GM21619 (cell line): ENCODE data around the gene ALDH4A1.
"Not testable (repeated sequence)": the region's sequence is repeated elsewhere in the genome, so short reads cannot be mapped to it uniquely, and the experiment has no call there.

ENCODE experiments used
- ATAC-seq: cut with Tn5 transposase; IDR thresholded peaks from one replicate; pipeline ENCODE4 v1.9.1; 2021; ENCODE audit not compliant: unreplicated experiment

ALDH4A1 gene

GRCh38 chr1:18879791-18880309 is 22.5 kb downstream of the ALDH4A1 start:
- ATAC-seq = no peak

- no peak for ATAC-seq
Observed at GRCh38 chr1:18879215-18879790, 23.1 kb downstream of the ALDH4A1 start.

- no peak for ATAC-seq
Observed at GRCh38 chr1:18878538-18879214, 23.7 kb downstream of the ALDH4A1 start.

DNA sequence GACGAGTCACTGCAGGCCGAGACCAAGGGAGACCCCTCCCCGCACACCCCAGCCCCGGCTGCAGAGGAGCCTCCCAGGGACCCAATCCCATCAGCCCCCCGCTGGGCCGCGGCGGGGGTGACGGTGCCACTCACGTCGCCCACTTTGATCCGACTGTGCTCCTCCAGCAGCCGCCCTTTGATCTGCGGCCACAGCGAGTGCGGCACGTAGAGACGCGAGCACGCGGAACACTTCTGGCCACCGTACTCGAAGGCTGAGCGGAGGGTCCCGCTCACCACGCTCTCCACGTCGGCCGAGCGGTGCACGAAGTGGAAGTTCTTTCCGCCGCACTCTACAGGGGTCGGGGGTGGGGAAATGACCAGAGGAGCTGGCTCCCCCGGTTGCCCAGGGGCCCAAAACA is 25.1 kb downstream of the ALDH4A1 start:
- no peak for ATAC-seq

DNA sequence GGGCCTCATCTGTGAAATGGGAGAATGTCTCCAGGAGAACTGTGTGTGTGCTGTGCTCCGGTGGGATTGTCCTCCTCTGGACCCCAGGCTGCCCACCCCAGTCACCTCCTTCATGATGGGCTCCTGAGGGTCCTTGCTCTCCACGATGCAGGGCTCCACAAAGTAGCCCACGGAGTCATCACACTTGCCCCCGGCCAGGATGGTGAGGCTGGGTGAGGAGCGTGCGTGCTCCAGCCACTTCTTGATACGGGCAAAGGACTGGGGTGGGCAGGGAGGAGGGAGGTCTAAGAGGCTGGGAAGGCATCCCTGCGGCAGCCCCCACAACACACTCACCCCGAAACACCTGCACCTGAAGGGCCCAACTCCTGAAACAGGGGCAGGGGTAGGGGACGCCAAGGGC is 26.1 kb downstream of the ALDH4A1 start:
- ATAC-seq = no peak

DNA sequence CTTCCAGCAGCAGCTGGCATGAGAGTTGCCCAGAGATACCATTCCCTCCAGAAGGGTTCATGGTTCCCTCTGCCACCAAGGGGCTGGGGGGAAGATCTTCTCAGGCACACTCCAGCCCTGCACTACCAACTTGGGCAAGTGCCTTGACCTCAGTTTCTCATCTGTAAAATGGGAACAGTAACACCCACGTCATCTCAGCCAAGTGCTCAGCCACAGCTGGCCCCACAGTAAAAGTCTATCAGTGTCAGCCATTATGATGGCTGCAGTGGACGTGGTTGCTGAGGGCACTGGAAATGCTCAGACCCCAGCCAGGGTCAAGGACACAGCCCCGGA is 26.6 kb downstream of the ALDH4A1 start:
- ATAC-seq = no peak

GRCh38 chr1:18875107-18875795 is 27.1 kb downstream of the ALDH4A1 start:
- no peak for ATAC-seq

- no peak for ATAC-seq
Observed at GRCh38 chr1:18874600-18874999, 27.8 kb downstream of the ALDH4A1 start.

DNA sequence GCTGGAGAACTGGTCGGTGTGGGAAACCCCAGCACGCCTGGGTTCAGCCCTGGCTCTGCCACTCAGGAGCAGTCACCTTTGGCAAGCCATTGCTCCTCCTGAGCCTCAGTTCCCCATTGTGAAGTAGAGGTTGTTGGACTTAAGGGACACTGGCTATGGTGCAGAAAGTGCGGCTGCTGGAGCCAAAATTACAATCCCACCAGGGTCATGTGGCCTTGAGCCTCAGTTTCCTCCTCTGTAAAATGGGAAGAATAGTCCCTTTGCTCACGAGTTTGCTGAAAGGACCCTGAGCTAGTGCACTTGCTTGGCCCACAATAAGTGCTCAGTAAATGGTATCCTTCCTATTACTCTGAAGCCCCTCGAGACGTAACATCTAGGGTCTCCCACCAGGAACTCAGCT is 28.3 kb downstream of the ALDH4A1 start:
- ATAC-seq = no peak

- no peak for ATAC-seq
Observed at GRCh38 chr1:18872071-18872611, 30.2 kb downstream of the ALDH4A1 start.

DNA sequence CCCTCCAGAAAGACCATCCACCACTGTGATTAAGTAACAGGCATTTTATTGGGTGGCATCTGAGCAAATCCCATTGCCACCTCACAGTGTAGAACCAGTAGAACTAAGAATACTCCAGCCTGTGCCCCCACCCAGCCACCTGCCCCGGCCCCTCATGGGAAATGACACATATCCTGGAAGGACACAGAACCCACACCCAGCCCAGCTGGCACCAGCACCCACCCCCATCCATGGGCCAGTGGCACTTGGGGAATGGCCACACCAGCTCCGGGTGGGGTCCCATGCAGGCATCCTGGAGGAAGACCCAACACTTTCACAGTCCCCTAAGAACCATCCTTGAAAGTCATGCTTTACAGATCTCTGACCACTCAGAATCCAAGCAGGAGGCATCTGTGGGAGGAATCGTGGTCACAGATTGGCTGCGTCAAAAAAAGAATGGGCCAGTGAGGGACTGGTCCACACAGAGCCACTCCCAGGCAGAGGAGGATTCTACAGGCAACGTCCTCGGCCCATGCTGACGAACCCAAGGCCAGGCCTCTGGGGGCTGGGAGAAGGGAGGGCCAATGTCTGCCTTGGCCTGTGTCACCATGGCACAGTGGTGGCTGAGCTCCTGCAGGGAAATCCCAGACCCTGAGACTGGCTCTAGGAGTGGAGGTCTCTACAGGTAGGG is 30.8 kb downstream of the ALDH4A1 start:
- no peak for ATAC-seq

- ATAC-seq = no peak
Observed at GRCh38 chr1:18870957-18871356, 31.4 kb downstream of the ALDH4A1 start.

GRCh38 chr1:18870595-18870865 is 31.8 kb downstream of the ALDH4A1 start:
- not testable (repeated sequence) for ATAC-seq

DNA sequence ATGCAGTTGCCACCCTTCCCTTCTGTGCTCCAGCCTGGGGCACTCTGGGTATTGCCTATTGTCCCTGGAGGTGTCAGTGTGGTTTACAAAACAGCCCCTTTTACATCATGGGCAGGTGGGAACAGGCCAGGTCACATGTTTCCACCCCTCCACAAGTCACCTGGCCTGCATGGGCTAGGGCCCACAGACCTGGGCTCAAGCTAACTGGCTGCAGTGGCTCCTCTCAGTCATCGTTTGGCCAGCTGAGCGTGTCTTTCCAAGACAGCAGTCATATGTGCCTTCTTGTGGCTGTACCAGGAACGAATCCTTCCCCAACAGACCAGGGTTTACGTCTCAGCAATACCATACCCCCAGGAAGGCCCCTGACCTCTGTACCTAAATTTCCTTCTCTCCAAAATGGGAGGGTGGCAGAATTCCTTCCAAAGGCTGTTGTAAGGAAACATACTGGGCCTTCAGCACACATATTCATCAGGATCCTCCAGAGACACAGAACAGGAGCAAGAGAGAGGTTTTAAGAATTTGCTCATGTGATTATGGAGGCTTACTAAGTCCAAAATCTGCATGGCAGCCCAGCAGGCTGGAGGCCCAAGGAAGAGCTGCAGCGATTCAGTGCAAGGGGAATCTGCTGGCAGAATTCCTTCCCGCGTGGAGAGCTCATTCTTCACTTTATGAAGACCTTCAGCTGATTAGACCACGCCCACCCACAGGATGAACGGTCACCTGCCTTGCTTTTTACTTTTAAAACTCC is 32.3 kb downstream of the ALDH4A1 start:
- ATAC-seq = no peak

DNA sequence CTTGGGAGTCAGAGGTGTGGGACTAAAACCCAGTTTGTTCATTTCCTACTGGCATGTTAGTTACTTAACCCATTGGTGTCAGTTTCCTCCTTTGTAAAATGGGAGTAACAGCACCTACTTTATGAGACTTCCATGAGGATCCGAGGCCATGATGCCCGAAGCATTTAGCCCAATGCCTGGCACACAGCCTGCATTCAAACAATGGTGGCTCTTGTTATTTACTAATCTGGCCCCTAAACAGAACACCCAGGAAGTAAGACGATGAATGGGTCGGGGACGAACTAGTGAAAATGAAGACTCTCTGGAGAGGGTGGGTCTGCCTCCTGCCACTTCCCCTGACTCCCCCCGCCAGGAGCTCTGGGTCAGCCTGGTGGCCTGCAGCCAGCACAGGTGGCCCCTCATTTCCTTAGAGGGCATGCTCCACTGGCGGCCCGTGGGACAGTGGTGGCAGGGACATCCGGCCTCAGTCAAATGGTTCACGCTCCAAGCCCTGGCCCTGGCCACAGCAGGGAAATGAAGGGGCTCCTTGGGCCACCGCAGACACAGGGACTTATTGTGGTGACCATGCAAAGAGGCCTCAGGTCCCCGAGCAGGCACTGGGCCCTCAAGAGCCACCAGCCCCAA is 33.4 kb downstream of the ALDH4A1 start:
- ATAC-seq = no peak

GRCh38 chr1:18868354-18868753 is 34.0 kb downstream of the ALDH4A1 start:
- ATAC-seq = no peak

DNA sequence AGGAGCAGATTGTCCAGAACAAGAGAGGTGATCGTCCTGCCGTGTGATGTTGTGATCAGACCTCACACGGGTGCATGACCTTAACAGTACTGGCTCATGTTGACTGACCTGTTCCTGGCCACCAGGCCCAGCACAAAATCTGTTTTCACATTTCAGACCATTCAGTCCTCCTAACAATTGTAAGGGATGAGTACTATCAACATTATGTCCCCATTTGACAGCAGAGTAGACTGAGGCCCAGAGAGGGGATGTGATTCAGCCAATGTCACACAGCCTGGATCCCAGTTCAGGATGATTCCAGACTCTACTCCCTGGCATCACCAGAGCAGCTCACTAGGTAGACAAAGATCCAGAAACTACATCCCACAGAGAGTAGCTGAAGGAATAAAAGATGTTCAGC is 35.5 kb downstream of the ALDH4A1 start:
- ATAC-seq = no peak

DNA sequence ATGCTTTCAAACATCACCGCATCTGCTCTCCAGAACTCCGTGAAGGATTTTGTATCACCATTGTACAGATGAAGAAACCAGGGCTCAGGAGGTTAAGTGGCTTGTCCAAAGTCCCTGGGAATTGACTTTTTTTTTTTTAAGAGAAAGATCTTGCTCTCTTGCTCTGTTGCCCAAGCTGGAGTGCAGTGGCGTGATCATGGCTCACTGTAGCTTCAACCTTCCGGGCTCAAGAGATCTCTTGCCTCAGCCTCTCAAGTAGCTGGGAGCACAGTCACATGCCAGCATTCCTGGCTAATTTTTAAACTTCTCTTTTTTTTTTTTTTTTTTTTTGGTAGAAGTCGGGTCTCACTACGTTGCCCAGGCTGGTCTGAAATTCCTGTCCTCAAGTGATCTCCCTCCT is 36.0 kb downstream of the ALDH4A1 start:
- ATAC-seq = no peak

GRCh38 chr1:18865176-18865575 is 37.2 kb downstream of the ALDH4A1 start:
- no peak for ATAC-seq

- no peak for ATAC-seq
Observed at GRCh38 chr1:18861590-18861989, 40.8 kb downstream of the ALDH4A1 start.

- ATAC-seq = no peak
Observed at GRCh38 chr1:18861082-18861481, 41.3 kb downstream of the ALDH4A1 start.
